Renal pelvis (tissue), 4 donors: Measurements from ENCODE around the gene ENTPD8. TPM values are rescaled to one million over a fixed set of nuclear protein-coding genes. Genes with fewer than 3 reads are reported as not detected.

Experiments used
- DNase-seq: peaks from one replicate; pipeline ENCODE4 v3.0.0-alpha.2; 2013
- polyA plus RNA-seq, 3 donors: library from polyadenylated mRNA; unstranded; fragments of 120-200 nt; gene quantifications; one replicate each; pipeline ENCODE4 v1.2.1, GENCODE V29; 2013; ENCODE audit not compliant: insufficient read length in 3 of 3

ENTPD8 gene
- polyA plus RNA-seq, 3 donors, result 0.61 to 1.0 (median 0.86) TPM

DNA sequence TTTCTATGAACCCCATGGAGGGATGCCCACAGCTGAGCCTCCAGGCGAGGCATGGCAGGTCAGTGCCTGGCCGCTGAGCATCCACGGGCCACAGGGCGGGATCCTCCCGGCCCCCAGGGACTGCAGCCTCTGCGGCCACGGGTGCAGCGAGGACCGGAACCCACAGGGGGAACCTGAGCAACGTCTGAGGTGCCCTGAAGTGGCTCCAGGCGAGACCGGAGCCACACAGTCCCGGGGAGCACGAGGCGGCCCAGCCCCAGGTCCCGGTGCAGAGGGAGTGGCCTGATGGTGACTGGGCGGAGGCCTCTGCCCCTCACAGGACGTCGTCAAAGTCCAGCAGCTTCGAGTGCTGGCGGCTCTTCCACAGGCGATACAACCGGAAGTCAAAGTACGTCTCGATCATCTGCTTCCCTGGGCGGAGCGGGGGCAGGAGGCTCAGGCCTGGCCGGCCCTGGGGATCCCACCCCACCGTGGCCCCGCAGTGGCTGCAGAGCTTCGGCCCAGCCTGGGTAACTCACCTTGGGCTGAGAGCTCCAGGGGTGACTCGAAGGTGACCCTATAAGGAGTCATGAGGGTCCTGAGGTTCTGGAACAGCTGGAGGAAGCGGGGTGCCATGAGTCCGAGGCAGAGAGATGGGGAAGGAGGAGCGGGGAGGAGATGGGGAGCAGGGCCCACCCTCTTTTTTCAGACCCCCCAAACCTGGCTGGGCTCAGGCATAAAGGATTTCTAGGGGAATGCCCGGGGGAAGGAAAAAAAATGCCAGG is 8.1 kb upstream of the ENTPD8 start:
- DNase-seq, result no peak

GRCh38 chr9:137448602-137448962 is 7.4 kb upstream of the ENTPD8 start:
- no peak for DNase-seq

DNA sequence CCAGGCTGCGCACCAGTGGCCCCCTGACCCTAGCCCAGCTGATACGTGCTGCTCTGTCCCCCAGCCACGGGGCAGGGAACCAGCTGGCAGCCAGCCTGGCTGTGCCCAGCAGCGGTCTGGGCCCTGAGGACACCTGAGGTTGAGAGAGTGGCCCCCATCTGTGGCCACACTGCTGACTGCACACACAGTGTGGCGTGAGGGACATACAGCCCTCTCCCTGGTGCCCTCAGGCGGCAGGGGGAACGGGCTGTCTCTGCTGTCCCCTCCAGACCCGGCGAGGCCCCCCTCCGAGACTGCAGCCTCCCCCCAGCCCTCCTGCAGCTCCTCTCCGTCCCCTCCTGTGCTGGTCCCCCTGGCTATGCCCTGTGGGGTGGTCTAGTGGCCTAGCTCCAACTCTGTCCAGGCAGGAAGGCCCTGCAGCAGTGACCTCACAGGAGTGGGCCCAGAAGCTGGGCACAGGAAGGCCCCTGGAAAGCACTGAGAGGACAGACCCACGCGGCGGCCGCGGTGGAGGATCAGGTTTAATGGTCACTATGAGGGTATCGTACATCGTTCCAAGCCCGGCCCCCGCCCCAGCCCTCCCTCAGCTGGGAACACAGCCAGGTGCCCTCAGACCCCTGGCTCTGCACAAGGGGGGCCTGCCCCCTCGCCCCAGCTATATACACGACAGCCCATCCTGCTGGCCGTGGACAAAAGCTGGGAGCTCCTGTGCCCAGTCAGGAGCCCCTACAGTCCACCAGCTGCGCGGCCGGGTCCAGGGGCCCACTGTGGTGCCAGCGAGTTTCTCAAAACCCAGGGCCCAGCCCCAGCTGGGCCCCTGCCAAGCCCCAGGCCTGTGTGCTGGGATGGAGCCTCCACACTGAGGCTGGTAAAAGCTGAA is 6.8 kb upstream of the ENTPD8 start:
- DNase-seq, result no peak

- DNase-seq, result no peak
Observed at GRCh38 chr9:137446851-137447471, 5.8 kb upstream of the ENTPD8 start.

GRCh38 chr9:137445930-137446431 is 4.8 kb upstream of the ENTPD8 start:
- DNase-seq, result no peak

GRCh38 chr9:137445275-137445807 is 4.2 kb upstream of the ENTPD8 start:
- no peak for DNase-seq

DNA sequence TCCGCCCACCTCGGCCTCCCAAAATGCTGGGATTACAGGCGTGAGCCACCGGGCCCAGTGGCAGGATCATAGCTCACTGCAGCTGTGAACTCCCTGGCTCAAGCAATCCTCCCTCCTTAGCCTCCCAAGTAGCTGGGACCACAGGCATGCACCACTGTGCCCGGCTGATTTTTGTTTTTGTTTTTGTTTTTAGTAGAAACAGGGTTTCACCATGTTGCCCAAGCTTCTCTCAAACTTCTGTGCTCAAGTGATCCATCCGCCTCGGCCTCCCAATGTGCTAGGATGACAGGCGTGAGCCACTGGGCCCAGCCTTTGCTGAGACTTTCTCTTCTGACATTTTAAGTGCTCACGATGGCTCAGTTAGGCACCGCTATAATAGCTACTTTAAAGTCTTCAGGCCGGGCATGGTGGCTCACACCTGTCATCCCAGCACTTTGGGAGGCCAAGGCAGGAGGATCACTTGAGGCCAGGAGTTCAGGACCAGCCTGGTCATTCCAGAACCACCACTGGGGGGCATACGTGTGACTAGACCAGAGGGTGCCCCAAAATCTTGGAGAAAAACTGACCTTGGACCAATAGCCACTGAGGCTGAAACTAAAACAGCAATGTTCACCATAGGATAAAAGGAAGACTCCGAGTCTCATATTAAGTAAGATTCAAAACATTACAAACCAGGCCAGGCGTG is 3.1 kb upstream of the ENTPD8 start:
- DNase-seq, result no peak

DNA sequence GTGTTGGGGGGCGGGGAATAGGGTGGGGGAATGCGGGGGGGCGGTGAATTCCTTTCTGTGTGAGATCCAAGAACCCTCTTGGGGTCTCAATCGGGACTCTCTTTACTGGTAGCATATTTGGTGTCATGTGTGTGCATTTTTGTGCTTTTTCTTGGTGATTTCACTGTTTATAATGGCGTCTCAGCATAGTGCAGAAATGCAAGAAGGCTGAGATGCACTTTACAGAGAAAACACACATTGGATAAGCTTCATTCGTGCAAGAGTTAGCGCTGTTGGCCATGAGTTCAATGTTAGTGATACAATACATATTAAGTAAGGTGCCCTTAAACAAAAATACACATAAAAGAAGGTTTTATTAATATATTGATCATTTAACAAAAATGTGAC is 771 bp upstream of the ENTPD8 start:
- no peak for DNase-seq

- DNase-seq, result no peak
Observed at GRCh38 chr9:137439158-137439714, 1.9 kb downstream of the ENTPD8 start.

- DNase-seq, result no peak
Observed at GRCh38 chr9:137438591-137439157, 2.5 kb downstream of the ENTPD8 start.

- no peak for DNase-seq
Observed at GRCh38 chr9:137437691-137438590, 3.2 kb downstream of the ENTPD8 start.

GRCh38 chr9:137436761-137437600 is 4.2 kb downstream of the ENTPD8 start:
- no peak for DNase-seq

DNA sequence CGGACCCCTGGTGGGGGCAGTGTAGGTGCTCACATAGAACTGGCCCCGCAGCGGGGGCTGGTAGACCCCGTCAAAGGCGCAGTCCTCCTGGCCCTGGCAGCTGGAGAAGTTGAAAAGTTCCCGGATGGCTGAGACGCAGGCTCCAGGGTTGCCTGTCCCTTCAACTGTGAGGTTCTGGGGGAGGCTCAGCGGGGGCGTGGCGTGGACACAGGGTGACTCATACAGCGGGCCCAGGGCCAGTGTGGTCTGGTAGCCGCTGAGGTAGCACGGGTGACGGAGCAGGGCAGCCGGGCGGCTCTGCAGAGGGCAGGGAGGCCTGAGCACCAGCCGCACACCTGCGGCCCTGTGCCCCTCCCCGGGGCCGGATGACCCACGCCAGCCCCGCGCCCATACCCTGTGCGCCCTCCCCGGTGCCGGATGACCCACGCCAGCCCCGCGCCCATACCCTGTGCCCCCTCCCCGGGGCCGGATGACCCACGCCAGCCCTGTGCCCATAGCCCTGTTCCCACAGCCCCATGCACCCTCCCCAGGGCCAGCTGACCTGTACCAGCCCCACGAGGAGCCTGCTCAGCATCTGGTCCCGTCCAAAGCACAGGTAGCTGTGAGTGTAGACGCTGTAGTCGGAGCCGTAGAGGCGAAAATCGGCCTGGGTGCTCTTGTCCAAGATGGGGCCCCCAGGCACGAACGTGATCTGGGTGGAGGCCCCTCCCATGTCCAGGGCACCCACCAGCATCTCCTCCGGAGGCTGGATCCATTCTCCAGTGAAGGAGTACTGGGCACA is 5.0 kb downstream of the ENTPD8 start:
- DNase-seq, result no peak

GRCh38 chr9:137435381-137435891 is 5.7 kb downstream of the ENTPD8 start:
- DNase-seq, result no peak

- no peak for DNase-seq
Observed at GRCh38 chr9:137434498-137435380, 6.4 kb downstream of the ENTPD8 start.

DNA sequence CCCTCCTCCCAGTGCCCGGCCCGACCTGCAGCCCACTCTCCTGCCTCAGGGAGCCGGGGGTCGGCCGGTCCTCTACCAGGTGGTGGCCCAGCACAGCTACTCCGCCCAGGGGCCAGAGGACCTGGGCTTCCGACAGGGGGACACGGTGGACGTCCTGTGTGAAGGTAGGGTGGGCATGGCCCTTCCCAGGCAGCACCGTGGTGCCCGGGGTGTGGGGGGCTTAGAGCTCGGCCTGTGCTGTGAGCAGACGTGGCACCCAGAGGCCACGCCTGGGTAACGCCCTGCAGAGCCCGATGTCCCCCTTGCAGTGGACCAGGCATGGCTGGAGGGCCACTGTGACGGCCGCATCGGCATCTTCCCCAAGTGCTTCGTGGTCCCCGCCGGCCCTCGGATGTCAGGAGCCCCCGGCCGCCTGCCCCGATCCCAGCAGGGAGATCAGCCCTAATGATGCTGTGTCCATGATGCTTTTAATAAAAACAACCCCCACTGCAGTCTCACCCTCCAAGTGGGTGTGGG is 7.2 kb downstream of the ENTPD8 start:
- no peak for DNase-seq
